ENCODE measurements around the gene MMS19.
"Not testable (repeated sequence)": the region's sequence is repeated elsewhere in the genome, so short reads cannot be mapped to it uniquely, and the experiment has no call there.

The MMS19 gene

GRCh38 chr10:97498076-97498840 is at the start of gene MMS19:
Gene MMS19 (minus strand): TSS chr10:97498422. CDS start chr10:97498384, 38 bp downstream.
- peak; percentile 98 for DNase-seq

GRCh38 chr10:97547962-97548361 is 49.7 kb upstream of the MMS19 start:
- DNase-seq, result no peak

- DNase-seq, result no peak
Observed at GRCh38 chr10:97547271-97547600, 49.0 kb upstream of the MMS19 start.

- DNase-seq, result no peak
Observed at GRCh38 chr10:97546456-97547270, 48.4 kb upstream of the MMS19 start.

GRCh38 chr10:97543025-97543546 is 44.9 kb upstream of the MMS19 start:
- DNase-seq, result peak; percentile 79

- no peak for DNase-seq
Observed at GRCh38 chr10:97542169-97543024, 44.2 kb upstream of the MMS19 start.

GRCh38 chr10:97540669-97541500 is 42.7 kb upstream of the MMS19 start:
- no peak for DNase-seq

- DNase-seq, result no peak
Observed at GRCh38 chr10:97539523-97540200, 41.4 kb upstream of the MMS19 start.

GRCh38 chr10:97538839-97539238 is 40.6 kb upstream of the MMS19 start:
- DNase-seq, result no peak

- DNase-seq, result no peak
Observed at GRCh38 chr10:97538411-97538810, 40.2 kb upstream of the MMS19 start.

- no peak for DNase-seq
Observed at GRCh38 chr10:97537186-97537869, 39.1 kb upstream of the MMS19 start.

- peak; percentile 86 for DNase-seq
Observed at GRCh38 chr10:97534746-97535367, 36.6 kb upstream of the MMS19 start.

- no peak for DNase-seq
Observed at GRCh38 chr10:97533888-97534287, 35.7 kb upstream of the MMS19 start.

- DNase-seq, result no peak
Observed at GRCh38 chr10:97532935-97533671, 34.9 kb upstream of the MMS19 start.

- DNase-seq, result no peak
Observed at GRCh38 chr10:97531401-97531986, 33.3 kb upstream of the MMS19 start.

- no peak for DNase-seq
Observed at GRCh38 chr10:97529685-97530465, 31.7 kb upstream of the MMS19 start.

GRCh38 chr10:97528876-97529275 is 30.7 kb upstream of the MMS19 start:
- not testable (repeated sequence) for DNase-seq

GRCh38 chr10:97525683-97526110 is 27.5 kb upstream of the MMS19 start:
- no peak for DNase-seq

Measured in 8988T (cell line).